Omental fat pad (tissue), 4 donors: ENCODE measurements around the gene ZNF277. TPM values are rescaled to one million over a fixed set of nuclear protein-coding genes. Genes with fewer than 3 reads are reported as not detected.
"Not testable (repeated sequence)": the region's sequence is repeated elsewhere in the genome, so short reads cannot be mapped to it uniquely, and the experiment has no call there.

Source experiments
- ATAC-seq: fragments of 150-250 bp; one replicate; pipeline ENCODE4 v1.9.1; 2016; ENCODE audit warnings: mild to moderate bottlenecking, moderate library complexity; ENCODE audit not compliant: low FRiP score
- DNase-seq: peaks from one replicate; pipeline ENCODE4 v3.0.0-alpha.2; 2019; ENCODE audit warnings: low spot score
- CTCF ChIP-seq, 3 donors: fragments of 450-650 bp; IDR thresholded peaks; one replicate each; pipeline ENCODE4 v1.5.1; 2016 to 2017; ENCODE audit warnings: antibody characterized with exemption in 3 of 3, mild to moderate bottlenecking in 3 of 3, moderate library complexity in 2 of 3
- total RNA-seq, 4 donors: library from RNA; depleted of rRNA; stranded (reverse); fragments of >200 nt; gene quantifications; one replicate each; pipeline ENCODE4 v1.1.0, GENCODE V29; 2016

The ZNF277 gene
- total RNA-seq, 4 donors from 2014 or later, result 15.9 to 24.9 (median 19.3) TPM

DNA sequence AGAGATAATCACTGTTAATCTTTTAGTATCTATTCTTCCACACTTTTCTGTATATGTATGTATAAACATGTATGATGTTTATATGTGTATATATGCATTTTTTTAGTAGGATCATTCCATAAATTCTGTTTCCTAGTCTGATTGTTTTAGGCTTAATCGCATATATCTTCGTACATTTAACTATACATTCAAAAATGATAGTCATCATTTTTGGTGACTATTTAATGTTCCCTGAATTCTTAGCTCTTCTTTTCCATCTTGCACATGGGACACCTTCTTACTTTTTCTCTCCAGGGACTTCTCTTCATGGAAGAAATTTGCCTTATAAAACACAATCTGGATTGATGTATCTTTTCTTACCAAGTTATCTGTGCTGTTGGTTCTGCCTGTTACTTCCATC, 42.1 kb downstream of the ZNF277 start:
- ATAC-seq, result no peak
- TF ChIP-seq CTCF (IDR thresholded peaks at IDR 0.05), result no peak
- no peak for DNase-seq

DNA sequence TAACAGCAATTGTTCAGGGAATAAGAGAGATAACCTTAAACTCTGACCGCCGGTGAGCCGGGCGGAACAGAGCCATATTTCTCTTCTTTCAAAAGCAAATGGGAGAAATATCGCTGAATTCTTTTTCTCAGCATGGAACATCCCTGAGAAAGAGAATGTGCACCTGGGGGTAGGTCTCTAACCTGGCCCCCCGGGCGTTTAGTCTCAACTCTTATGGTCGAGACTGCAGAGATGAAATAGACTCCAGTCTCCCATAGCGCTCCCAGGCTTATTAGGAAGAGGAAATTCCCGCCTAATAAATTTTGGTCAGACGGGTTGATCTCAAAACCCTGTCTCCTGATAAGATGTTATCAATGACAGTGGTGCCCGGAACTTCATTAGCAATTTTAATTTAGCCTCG, 43.5 kb downstream of the ZNF277 start:
- ATAC-seq, DNase-seq: not testable (repeated sequence)

DNA sequence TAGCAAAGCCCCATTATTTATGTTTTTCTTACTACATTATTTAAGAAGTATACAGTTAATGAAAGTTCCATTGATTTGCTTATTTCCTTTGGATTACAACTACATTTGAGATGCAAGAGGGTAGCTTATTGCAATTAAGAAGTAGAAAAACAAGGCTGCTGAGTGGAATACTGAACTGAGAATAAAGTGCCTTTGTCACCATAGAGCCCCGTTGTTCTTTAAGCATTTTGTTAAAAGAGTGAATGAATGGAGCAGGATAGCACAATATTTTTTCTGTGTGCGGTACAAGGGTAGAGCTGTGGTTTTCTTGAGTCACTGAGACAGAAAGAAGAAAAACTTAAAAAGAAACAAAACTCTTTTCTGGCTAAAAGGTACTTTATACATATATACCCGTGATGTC, 45.6 kb downstream of the ZNF277 start:
- DNase-seq (no peak), ATAC-seq (no peak)
- no peak for TF ChIP-seq CTCF (IDR thresholded peaks at IDR 0.05)

GRCh38 chr7:112252691-112253090, 46.2 kb downstream of the ZNF277 start:
- TF ChIP-seq CTCF (IDR thresholded peaks at IDR 0.05), result no peak
- ATAC-seq (no peak), DNase-seq (no peak)

GRCh38 chr7:112254156-112254555, 47.7 kb downstream of the ZNF277 start:
- ATAC-seq (no peak), DNase-seq (no peak)
- no peak for TF ChIP-seq CTCF (IDR thresholded peaks at IDR 0.05)

GRCh38 chr7:112254709-112255387, 48.4 kb downstream of the ZNF277 start:
- ATAC-seq, result no peak
- TF ChIP-seq CTCF (IDR thresholded peaks at IDR 0.05), result no peak
- no peak for DNase-seq

DNA sequence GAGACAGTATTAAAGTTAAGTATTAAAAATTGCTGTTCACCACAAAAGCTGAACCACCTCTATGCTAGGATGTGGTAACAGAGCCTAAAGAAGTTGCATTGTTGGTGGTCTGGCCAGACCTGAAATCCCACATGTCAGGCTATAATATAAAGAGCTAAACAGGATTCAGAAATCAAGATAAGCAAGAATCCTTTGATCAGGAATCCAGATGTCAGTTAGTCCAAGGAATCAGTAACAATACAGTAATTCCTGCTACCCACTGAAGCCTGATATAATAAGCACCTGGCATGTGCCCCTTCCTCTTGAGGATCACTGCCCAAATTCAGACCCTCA, 48.9 kb downstream of the ZNF277 start:
- ATAC-seq (no peak), DNase-seq (no peak)

More for the DNA sequence above, 48.9 kb downstream of the ZNF277 start:
- no peak for TF ChIP-seq CTCF (IDR thresholded peaks at IDR 0.05)
